A549 (cell line): ENCODE measurements around the gene GOLGA3.

Experiments used
- CBX2 ChIP-seq: fragments of 200-600 bp; sonication (generic); IDR thresholded peaks from 2 replicates; pipeline ENCODE4 v1.6.1; 2016; ENCODE audit warnings: low read depth, mild to moderate bottlenecking, borderline replicate concordance
- EHMT2 ChIP-seq: fragments of 200-600 bp; sonication (generic); IDR thresholded peaks from 2 replicates; pipeline ENCODE4 v1.6.1; 2016; ENCODE audit warnings: antibody characterized with exemption, low read depth, mild to moderate bottlenecking, moderate library complexity
- EP300 ChIP-seq, 2 experiments: fragments of >200 bp; sonication (Bioruptor Twin); formaldehyde crosslinking; IDR thresholded peaks; 2 replicates in 1 of 2; 3 replicates in 1 of 2; pipeline ENCODE4 v1.6.1; 2016 to 2017
- JUNB ChIP-seq: fragments of >200 bp; sonication (Bioruptor Twin); formaldehyde crosslinking; IDR thresholded peaks from 2 replicates; pipeline ENCODE4 v1.6.1; 2016
- MAFK ChIP-seq: fragments of 450-650 bp; IDR thresholded peaks from 2 replicates; pipeline ENCODE4 v1.6.1; 2014; ENCODE audit not compliant: partially characterized antibody
- POLR2A ChIP-seq: IDR thresholded peaks from 2 replicates; pipeline ENCODE4 v1.6.1; 2012; ENCODE audit warnings: mild to moderate bottlenecking, low read length
- RAD21 ChIP-seq, 2 experiments: fragments of >200 bp in 1 of 2; sonication (Bioruptor Twin) in 1 of 2; formaldehyde crosslinking in 1 of 2; IDR thresholded peaks in 1 of 2; conservative IDR thresholded peaks in 1 of 2; 2 replicates in 1 of 2; 3 replicates in 1 of 2; pipeline ENCODE4 v1.6.1; 2012 to 2018; ENCODE audit warnings: inconsistent platforms in 1 of 2
- TF ChIP-seq, protein P1 (sequence below): fragments of >200 bp; sonication (Bioruptor Twin); formaldehyde crosslinking; IDR thresholded peaks from 3 replicates; pipeline ENCODE4 v1.5.1; 2016
- TF ChIP-seq, protein P2 (sequence below): fragments of 200-600 bp; sonication (generic); IDR thresholded peaks from 2 replicates; pipeline ENCODE4 v1.6.1; 2016; ENCODE audit warnings: antibody characterized with exemption, mild to moderate bottlenecking, moderate library complexity
- TF ChIP-seq, protein P3 (sequence below): IDR thresholded peaks from 2 replicates; pipeline ENCODE4 v1.6.1; 2012

DNA sequence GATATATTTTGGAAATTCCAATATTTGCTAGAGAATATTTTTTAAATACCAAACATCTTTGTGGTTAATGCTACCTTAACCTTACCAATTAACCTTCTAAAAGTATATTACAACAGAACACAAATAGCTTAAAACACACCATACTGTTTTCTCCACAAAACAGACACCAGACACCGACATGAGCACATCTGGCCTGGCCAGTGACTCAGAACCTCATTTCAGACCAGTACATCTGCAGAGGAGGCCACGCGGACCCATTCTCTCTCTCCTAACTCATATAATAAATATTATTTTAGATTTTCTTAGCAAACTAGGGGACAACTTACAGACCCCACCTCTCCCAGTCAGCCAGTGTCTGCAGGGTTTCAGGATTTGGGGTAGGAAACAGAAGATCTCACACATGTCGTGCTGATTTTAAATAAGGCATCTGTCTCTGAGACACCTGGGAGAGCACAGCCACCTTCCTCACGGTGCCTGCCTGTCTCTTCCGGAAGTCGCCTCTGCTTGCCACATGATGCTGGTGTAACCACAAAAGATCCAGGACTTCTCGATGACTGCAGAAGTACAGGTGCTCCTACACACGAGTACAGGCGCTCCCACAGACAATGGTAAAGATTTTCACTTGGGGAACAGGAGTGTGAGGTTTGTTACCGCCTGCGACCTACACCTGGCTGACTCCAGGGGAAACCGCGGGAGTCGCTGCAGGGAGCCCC, 57.4 kb downstream of the GOLGA3 start:
- no peak for TF ChIP-seq MAFK
- TF ChIP-seq, protein P1, sequence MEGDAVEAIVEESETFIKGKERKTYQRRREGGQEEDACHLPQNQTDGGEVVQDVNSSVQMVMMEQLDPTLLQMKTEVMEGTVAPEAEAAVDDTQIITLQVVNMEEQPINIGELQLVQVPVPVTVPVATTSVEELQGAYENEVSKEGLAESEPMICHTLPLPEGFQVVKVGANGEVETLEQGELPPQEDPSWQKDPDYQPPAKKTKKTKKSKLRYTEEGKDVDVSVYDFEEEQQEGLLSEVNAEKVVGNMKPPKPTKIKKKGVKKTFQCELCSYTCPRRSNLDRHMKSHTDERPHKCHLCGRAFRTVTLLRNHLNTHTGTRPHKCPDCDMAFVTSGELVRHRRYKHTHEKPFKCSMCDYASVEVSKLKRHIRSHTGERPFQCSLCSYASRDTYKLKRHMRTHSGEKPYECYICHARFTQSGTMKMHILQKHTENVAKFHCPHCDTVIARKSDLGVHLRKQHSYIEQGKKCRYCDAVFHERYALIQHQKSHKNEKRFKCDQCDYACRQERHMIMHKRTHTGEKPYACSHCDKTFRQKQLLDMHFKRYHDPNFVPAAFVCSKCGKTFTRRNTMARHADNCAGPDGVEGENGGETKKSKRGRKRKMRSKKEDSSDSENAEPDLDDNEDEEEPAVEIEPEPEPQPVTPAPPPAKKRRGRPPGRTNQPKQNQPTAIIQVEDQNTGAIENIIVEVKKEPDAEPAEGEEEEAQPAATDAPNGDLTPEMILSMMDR: no peak
- TF ChIP-seq POLR2A: no peak
- TF ChIP-seq RAD21 (conservative IDR thresholded peaks at IDR 0.05 in 1 of 2, IDR thresholded peaks at IDR 0.05 in 1 of 2): no peak
- TF ChIP-seq JUNB: no peak
- TF ChIP-seq, protein P2, sequence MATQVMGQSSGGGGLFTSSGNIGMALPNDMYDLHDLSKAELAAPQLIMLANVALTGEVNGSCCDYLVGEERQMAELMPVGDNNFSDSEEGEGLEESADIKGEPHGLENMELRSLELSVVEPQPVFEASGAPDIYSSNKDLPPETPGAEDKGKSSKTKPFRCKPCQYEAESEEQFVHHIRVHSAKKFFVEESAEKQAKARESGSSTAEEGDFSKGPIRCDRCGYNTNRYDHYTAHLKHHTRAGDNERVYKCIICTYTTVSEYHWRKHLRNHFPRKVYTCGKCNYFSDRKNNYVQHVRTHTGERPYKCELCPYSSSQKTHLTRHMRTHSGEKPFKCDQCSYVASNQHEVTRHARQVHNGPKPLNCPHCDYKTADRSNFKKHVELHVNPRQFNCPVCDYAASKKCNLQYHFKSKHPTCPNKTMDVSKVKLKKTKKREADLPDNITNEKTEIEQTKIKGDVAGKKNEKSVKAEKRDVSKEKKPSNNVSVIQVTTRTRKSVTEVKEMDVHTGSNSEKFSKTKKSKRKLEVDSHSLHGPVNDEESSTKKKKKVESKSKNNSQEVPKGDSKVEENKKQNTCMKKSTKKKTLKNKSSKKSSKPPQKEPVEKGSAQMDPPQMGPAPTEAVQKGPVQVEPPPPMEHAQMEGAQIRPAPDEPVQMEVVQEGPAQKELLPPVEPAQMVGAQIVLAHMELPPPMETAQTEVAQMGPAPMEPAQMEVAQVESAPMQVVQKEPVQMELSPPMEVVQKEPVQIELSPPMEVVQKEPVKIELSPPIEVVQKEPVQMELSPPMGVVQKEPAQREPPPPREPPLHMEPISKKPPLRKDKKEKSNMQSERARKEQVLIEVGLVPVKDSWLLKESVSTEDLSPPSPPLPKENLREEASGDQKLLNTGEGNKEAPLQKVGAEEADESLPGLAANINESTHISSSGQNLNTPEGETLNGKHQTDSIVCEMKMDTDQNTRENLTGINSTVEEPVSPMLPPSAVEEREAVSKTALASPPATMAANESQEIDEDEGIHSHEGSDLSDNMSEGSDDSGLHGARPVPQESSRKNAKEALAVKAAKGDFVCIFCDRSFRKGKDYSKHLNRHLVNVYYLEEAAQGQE: no peak
- no peak for TF ChIP-seq EHMT2
- no peak for TF ChIP-seq EP300 (IDR thresholded peaks at IDR 0.05)
- TF ChIP-seq, protein P3, sequence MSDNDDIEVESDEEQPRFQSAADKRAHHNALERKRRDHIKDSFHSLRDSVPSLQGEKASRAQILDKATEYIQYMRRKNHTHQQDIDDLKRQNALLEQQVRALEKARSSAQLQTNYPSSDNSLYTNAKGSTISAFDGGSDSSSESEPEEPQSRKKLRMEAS: no peak
- no peak for TF ChIP-seq CBX2
